NCI-H748 (cell line): ENCODE measurements around the gene SLC35A2.
A peak's percentile ranks its signal among the peaks of the same experiment; 100 is the strongest.
"Not testable (repeated sequence)": the region's sequence is repeated elsewhere in the genome, so short reads cannot be mapped to it uniquely, and the experiment has no call there.

Experiments used
- DNase-seq: peaks from one replicate; lab custom pipeline; 2025; ENCODE audit not compliant: unreplicated experiment; lab: John Stamatoyannopoulos, UW

Gene SLC35A2

GRCh38 chrX:48903290-48903689, 8.2 kb downstream of the SLC35A2 start:
- no peak for DNase-seq

GRCh38 chrX:48902776-48903175, 8.7 kb downstream of the SLC35A2 start:
- no peak for DNase-seq

- no peak for DNase-seq
These were observed 9.3 kb downstream of the SLC35A2 start for GRCh38 chrX:48902135-48902534.

GRCh38 chrX:48901069-48901468, 10.4 kb downstream of the SLC35A2 start:
- no peak for DNase-seq

- no peak for DNase-seq
These were observed 12.4 kb downstream of the SLC35A2 start for GRCh38 chrX:48899078-48899410.

GRCh38 chrX:48897625-48898306, 13.7 kb downstream of the SLC35A2 start, which contains the start of the genes PQBP1 and TIMM17B:
PQBP1 (plus strand) TSS chrX:48897930; CDS start chrX:48898510, 580 bp downstream.
TIMM17B (minus strand) TSS chrX:48897768; CDS start chrX:48897749, 19 bp downstream.
- peak; percentile 98 for DNase-seq

GRCh38 chrX:48897157-48897624, 14.3 kb downstream of the SLC35A2 start:
- peak; percentile 91 for DNase-seq

GRCh38 chrX:48896611-48897011, 14.8 kb downstream of the SLC35A2 start:
- DNase-seq = peak; percentile 65

GRCh38 chrX:48894891-48895290, 16.6 kb downstream of the SLC35A2 start:
- no peak for DNase-seq

GRCh38 chrX:48893556-48894348, 17.7 kb downstream of the SLC35A2 start:
- no peak for DNase-seq

- no peak for DNase-seq
These were observed 18.6 kb downstream of the SLC35A2 start for GRCh38 chrX:48892896-48893295.

GRCh38 chrX:48891402-48892288, 19.8 kb downstream of the SLC35A2 start:
- peak; percentile 94 for DNase-seq

- DNase-seq = peak; percentile 45
These were observed 20.5 kb downstream of the SLC35A2 start for GRCh38 chrX:48890934-48891401.

GRCh38 chrX:48890296-48890925, 21.0 kb downstream of the SLC35A2 start:
- DNase-seq = no peak

GRCh38 chrX:48886586-48886985, 24.9 kb downstream of the SLC35A2 start:
- DNase-seq = not testable (repeated sequence)

- peak; percentile 3 for DNase-seq
These were observed 27.7 kb downstream of the SLC35A2 start for GRCh38 chrX:48883729-48884128.

- DNase-seq = not testable (repeated sequence)
These were observed 34.5 kb downstream of the SLC35A2 start for GRCh38 chrX:48876944-48877343.

GRCh38 chrX:48872017-48872416, 39.4 kb downstream of the SLC35A2 start:
- DNase-seq = not testable (repeated sequence)

GRCh38 chrX:48864210-48864609, 47.2 kb downstream of the SLC35A2 start:
- DNase-seq = no peak

GRCh38 chrX:48854898-48855297, 56.5 kb downstream of the SLC35A2 start:
- DNase-seq = peak; percentile 21
